GM20431 (cell line): Measurements from ENCODE around the gene PRRG1.
"Not testable (repeated sequence)": the region's sequence is repeated elsewhere in the genome, so short reads cannot be mapped to it uniquely, and the experiment has no call there.

ENCODE experiments used
- in situ Hi-C: fragments of 300-500 bp; cut with MseI, MboI; formaldehyde crosslinking; loops from one replicate; pipeline ENCODE4 v1.15.0; 2020; ENCODE audit warnings: low sequenced_read_pairs; ENCODE audit not compliant: unreplicated experiment

PRRG1 gene

DNA sequence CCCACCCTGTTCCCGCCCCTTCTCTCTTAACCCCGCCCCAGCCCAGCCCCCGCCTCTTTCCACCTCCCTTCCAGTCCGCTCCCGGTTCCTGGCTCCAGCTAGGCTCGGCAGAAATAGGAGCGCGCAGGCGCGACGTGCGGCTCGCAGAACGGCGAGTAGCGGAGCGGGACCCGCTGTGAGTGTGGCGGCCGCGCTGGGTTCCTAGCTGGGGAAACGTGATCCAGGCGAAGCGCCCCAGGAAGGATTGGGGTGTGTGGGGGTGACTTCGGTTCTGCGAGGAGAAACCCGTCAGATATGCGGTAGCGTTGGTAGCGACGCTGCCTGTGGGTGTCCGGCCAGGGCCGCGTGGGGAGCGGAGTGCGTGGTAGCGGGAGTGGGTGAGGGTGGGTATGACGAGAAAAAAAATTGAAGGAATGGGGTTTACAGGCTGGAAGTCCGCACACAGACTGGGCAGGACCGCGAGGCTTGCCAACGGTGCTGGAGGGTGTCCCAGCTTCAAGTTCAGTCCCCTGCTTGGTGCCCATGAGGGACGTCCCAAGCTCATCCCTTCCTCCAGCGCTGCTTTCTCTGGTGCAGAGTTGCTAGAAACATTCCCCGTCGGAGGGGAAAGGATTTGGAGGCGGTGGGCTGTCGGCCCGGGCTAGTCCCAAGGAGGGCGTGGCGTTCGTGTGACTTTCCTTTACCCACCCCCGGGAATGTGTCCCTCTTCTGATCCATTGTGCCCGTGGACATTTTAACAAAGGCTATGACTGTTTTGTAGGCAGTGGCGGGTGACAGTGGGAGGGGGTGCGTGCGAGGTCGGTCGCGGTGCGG, at the start of gene PRRG1:
TSS of gene PRRG1 (plus strand) at position 144 of the 813 bp plus-strand sequence. CDS start 56,886 bp downstream, outside the sequence.
- in situ Hi-C loops = no loop called here

DNA sequence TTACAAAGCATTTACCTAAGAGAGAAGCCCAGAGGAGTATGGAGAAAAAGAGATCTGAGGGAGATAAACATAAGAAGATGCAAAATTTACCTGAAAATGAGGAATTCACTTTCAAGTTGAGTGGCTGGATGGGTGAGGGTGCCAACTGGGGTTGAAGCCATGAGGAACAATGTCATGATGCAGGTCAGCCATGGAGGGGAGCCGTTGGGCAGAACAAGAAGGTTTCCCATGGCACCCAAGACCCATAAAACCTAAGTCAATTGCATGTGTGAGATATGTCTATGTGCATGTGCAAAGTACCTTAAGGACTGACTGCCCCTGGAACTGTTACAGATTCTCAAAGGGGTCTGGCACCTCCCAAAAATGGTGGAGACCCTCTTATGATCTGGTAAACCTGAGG, 46.6 kb upstream of the PRRG1 start:
- in situ Hi-C loops = no loop called here

DNA sequence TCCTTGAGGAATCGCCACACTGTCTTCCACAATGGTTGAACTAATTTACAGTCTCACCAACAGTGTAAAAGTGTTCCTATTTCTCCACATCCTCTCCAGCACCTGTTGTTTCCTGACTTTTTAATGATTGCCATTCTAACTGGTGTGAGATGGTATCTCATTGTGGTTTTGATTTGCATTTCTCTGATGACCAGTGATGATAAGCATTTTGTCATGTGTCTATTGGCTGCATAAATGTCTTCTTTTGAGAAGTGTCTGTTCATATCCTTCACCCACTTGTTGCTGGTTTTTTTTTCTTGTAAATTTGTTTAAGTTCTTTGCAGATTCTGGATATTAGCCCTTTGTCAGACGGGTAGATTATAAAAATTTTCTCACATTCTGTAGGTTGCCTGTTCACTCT, 43.9 kb upstream of the PRRG1 start:
- in situ Hi-C loops = not testable (repeated sequence)

DNA sequence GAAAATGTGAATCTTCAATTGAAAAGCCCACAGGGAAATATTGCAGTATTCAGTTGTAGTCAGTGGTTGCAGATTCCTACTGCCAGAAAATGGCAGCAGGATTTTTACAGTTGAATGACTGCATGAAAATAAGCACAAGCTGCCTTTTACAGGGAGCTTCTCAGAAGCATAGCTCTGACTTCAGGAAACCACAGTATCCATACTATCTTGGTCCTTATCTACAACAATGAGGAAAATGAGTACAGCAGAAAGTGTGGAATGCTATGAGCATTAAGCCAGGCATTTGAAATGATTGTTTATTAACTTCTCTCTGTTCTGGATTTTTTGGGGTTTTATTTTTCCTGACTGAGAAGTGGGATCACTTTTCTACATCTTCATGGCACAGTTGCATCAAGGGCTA, 34.6 kb upstream of the PRRG1 start:
- in situ Hi-C loops = no loop called here

DNA sequence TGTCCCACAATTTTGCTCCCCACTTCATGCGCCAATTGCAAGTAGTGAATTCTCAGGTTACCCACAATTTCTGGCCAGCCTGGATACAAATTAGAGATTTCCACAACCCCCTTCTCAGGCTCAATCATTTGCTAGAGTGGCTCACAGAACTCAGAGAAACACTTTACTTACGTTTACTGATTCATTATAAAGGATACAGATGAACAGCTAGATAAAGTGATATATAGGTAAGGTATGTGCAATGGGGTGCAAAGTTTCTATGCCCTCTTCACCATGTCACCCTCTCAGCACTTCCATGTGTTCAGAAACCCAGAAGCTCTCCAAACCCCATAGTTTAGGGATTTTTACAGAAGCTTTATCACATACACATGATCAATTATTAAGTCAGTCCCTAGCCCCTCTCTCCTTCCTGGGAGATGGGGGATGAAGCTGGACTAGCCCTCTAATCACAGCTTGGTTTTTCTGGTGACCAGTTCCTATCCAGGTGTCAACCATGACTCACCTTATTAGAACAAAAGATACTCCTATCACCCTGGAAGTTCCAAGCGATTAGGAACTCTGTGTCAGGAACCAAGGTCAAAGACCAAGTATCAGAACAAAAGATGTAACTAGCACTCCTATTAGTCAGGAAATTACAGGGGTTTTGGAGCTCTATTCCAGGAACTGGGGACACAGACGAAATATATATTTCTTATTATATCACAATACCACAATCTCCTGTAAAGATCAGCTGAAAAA, 33.5 kb upstream of the PRRG1 start:
- in situ Hi-C loops = no loop called here

DNA sequence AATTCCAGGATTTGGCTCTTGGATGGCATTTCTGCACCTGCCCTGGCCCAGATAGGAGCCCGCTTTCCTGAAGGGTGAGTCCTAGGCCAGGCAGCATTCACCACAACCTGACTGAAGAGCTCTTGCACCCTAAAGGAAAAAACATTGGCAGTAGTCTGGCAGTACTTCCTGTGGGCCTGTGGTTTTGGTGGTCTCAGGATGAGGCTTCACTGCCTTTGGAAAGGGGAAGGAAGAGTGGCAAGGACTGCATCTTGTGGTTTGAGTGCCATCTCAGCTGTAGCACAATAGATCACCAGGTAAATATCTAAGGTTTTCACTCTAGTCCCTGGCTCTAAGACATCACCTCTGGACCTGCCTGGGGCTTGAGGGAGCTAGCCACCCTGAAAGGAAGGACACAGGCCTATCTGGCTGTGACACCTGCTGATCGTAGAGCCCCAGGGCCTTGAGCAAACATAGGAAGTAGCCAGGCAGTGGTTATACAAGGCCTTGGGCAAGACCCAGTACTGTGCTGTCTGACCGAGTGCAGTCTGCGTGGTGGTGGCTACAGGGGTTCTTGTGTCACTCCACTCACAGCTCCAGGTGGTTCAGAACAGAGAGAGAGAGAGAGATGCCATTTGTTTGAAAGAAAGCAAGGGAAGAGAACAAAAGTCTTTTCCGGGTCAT, 28.5 kb upstream of the PRRG1 start:
- in situ Hi-C loops = no loop called here

DNA sequence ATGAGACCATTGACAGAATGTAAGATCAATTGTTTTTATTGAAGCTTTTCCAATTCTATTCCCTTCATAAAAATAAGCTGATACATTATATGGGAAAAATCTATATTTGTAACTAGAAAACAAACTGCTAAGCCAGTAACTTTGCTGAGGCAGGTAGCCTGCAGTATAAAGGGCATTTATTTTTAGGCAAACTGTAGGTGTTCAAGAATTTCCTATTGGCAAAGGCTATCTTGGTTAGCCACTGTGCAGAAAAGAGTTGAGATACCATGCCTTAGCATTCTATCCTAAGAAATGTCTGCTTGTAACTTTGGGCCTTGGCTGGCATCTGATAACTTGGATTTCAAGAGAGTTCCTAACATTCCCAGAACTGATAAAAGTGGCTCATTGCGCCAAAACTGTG, 18.5 kb upstream of the PRRG1 start:
- in situ Hi-C loops = no loop called here

DNA sequence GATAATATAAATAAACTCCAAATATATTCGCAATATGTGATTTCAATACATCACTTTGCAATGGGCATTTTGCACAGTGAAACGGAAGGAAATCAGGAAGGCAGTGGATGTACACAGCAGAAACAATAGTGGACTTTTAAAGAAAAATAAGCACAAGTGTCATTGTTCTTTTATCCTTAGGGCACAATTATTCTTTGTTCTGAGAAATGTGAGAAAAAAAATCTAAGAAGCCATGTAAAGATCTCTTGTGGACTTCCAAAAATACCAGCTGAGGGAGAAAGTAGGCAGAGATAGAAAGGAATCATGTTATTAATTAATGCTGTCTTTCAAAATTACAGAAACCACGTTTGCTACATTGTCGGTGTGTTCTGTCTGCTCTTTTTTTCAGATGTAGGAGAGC, 17.6 kb upstream of the PRRG1 start:
- in situ Hi-C loops = no loop called here

DNA sequence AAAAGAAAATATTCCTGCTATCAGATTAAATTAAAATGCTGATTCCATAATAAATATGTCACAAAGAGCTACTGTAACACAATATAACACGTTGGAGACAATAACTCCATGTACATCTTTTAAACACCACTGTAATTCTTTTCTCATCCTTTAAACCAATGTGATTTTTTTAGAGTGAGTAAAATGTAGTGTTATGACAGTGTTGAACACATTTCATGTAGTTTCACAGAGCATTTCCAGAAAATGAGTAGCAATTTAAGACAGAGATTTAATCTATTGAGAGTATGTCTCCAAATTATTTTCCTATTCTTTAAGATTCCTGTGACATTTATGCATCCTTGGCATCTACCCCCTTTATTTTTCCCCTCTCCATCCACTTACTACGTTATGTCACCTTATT, 17.1 kb upstream of the PRRG1 start:
- in situ Hi-C loops = no loop called here

DNA sequence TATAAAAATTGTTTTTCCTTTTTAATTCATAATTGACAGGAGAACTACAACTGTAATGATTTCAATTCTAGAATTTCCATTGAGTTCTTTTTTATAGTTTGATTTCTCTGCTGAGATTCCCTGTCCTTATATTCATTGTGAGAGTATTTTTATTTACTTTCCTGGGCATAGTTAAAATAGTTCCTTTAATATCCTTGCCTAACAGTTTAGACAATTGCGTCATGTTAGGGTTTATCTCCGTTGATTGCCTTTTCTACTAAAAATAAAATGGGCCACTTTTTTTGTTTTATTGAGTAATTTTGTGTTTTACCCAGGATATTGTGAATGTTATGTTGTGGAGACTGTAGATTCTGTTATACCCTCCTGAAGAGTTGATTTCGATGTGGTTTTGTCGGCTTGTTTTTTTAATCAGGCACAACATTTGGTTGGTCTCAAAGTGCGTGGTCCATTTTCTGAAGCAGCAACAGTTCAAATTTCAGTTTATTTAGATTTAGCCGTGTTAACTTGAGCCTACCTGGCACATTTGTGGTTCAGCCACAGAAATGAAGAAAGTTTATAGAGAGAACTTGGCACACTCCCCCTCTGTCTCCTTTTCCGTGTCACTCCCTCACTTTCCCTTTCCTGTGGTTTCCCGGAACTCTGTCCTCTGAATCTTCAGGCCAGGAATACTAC, 16.0 kb upstream of the PRRG1 start:
- in situ Hi-C loops = no loop called here

DNA sequence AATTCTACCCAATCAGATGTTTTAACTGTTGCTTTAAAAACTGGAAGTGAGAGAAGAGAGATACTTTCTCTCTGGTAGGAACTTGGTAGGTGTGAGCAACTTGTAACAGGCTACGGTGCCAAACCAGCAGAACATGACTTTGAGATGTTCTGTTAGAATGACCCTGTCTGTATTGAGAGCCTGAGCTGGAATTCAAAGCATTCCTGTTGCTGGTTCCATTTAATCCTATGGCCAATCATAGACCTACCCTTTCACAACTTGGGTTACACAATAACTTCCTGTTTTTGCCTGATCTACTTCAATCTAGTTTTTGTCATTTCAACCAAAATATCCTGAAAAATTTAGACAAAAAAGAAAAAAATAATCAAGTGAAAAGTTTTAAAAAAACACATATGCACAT, 1.7 kb upstream of the PRRG1 start:
- in situ Hi-C loops = no loop called here

DNA sequence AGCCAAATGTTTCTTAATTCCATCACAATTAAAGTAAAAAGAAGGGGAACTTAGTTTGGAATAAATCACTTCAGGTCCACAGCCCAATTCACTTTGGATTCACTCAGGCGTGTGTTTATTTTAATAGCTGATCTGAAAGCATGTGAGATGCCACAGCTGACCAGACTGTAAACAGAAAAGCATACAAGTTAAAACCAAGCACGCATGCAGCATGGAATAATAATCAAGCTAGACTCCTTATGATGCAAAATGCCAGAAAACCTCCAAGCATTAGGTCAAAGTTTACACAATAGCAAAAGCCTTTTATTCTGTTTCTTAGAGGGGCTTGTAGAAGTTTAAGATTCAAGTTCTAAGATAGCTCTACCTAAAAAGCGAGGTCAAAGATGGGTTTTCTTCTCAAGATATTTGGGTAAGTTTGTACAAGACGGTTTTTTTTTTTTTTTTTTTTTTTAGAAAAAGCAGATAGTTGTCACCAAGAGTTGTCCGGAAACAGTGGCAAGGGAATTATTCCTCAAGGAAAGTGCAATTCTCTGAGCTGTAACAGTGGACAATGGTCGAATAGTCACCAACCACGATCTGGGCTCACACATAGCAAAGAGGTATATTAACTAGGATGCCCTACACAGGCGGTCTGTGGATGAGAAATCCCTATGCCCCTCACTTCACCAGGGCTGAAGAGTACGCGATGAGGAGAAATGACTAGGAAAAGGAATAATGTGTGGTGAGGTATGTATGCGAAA, 763 bp upstream of the PRRG1 start:
- in situ Hi-C loops = no loop called here

DNA sequence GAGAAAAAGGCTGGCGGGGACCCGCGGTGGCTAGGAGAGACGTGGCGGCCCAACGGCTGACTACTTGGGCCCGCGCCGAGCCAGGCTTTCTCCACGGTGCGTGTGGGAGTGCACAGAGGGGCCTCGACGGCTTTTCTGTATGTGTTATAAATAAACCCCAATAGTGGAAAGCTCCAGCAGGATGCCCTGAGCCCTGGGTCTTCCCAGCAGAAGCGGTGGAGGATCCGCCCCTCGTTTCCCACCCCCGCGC, 268 bp upstream of the PRRG1 start:
- in situ Hi-C loops = no loop called here

DNA sequence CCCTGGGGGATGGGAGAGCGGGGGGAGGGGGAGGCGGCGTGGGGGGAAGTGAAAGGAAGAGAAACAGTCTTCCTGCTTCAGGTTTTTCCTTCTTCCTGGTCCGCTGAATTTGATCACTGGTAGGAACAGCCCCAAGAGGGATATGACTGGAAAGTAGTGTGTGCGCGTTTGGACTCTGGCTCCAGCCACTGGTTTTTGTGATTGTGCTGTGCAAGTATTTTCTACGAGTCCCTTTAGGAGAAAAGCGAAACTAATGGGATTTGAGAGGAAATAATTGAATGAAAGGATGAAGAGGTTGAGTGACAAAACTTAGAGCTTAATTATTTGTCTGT, 836 bp downstream of the PRRG1 start:
- in situ Hi-C loops = no loop called here

DNA sequence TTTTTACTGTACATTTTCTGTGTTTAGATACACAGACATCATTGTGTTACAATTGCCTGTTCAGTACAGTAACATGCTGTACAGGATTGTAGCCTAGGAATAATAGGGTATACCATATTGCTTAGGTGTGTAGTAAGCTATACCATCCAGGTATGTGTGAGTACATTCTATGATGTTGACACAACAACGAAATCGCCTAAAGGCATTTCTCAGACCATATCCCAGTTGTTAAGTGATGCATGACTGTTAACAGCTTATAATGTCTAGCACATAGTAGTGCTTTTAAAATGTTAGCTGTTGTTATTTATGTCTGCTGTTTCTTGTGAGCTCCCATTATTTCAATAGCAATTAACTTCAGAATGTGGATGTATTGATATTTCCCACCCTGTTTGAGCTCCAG, 4.5 kb downstream of the PRRG1 start:
- in situ Hi-C loops = no loop called here

DNA sequence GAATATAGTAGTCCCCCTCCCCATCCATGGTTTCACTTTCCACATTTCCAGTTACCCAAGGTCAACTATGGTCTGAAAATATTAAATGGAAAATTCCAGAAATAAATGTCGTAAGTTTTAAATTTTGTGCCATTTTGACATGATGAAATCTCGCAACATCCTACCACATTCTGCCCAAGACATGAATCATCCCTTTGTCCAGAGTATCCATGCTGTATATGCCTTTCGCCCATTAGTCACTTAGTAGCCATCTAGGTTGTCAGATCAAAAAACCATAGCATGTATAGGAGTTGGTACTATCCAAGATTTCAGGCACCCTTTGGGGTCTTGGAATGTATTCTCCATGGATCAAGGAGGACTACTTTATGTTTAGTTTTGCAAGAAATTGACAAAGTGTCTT, 8.3 kb downstream of the PRRG1 start:
- in situ Hi-C loops = no loop called here

DNA sequence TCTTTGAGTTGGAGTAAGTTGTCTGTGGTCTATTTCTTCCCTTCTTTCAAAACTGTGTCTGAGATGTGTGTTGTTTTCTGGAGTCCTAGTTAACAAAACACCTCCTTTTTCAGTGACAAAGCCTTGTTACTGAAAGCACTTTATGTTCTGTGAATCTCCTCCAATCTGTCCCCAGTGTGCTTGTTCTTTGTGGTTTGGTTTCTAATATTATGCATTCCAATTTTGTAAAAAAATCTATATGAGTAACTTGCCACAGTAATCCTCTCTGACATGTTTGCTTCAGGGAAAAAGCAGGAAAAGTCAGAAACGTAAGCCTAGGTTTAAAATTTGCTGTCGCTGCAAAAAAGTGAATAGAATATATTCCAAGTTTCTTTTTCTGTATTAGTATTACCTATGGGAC, 12.4 kb downstream of the PRRG1 start:
- in situ Hi-C loops = no loop called here

DNA sequence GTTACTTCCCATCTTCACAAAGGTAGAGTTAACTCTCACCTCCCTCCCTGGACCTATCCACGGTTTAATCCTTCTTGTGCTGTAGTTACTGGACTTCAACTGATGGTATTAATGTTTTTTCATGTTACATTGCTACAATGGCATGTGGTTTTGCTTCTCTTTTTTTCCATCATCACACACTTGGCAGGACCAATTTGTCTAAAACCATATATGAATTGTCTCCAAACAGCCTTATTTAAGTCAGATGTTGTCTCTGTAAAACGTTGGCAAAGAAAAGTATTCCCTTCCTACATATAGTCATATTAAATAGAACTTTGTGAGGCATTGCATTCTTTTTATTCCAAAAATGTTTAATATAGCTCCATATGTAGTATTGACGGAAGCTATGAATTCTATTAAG, 15.5 kb downstream of the PRRG1 start:
- in situ Hi-C loops = no loop called here

DNA sequence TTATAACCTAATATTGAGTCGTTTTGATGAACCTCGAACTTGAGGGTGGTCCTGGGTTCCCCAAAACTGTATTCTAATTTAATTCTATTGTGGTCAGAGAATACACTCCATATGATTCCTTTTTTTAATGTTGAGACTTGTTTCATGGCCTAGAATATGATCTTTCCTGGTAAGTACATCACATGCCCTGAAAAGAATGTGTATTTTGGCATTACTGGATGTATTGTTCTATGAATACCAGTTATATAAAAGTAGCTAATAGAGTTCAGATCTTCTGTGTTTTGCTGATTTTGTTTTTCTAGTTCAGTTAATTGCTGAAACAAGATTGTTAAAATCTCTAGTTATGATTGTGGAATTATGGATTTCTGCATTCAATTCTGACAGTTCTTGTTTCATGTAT, 18.8 kb downstream of the PRRG1 start:
- in situ Hi-C loops = no loop called here

DNA sequence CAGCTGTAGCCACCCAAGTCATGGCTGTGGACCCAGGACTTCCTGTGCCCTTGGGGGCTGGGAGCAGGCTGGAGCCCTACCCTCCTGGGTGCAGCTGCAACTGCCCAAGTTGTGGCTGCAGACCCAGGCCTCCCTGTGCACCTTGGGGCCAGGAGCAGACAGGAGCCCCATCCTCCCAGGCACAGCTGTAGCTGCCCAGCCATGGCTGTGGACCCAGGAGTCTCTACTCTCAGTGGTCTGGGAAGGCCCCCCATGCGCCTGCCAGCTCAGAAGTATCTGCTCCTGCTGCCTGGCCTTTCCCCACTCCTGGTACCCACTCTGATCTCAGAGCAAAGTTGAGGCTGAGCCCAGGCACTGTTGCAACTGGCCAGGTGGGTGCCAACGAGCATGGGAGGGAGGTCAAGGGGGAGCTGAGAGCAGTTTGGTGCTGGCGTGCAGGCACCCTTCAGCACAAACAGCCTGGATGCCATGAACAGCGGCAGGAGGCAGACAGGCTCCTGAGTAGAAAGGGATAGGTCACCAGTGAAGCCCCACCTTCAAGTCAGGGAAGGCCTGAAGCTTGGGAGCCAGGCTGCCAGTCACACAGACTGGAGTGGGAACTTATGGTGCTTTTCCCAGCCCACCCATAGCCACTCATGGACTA, 21.5 kb downstream of the PRRG1 start:
- in situ Hi-C loops = no loop called here
